Stimulated activated naive CD8-positive, alpha-beta T cell treated with anti-CD3 and anti-CD28 coated beads, Interleukin-15, amount 100 ng/mL, for 72 hours (primary cell): Measurements from ENCODE around the gene PCNX2.

Experiments used
- ATAC-seq: fragments of 150-1000 bp; cut with Tn5 transposase; 2 replicates; pipeline ENCODE4 v1.10.0; 2021; ENCODE audit warnings: mild to moderate bottlenecking, moderate library complexity
- DNase-seq, 2 donors: peaks; one replicate each; pipeline ENCODE4 v3.0.0; 2021 to 2022
- H3K27ac Mint-ChIP-seq, 2 donors: one replicate each; pipeline ENCODE4 v1.8.0; 2022; ENCODE audit warnings: mild to moderate bottlenecking in 2 of 2, mixed read lengths in 2 of 2, moderate library complexity in 2 of 2
- H3K27me3 Mint-ChIP-seq: one replicate; pipeline ENCODE4 v1.8.0; 2022; ENCODE audit warnings: mixed read lengths
- H3K4me1 Mint-ChIP-seq: one replicate; pipeline ENCODE4 v1.8.0; 2022; ENCODE audit warnings: mild to moderate bottlenecking, mixed read lengths
- H3K4me3 Mint-ChIP-seq, 2 donors: one replicate each; pipeline ENCODE4 v1.8.0; 2022; ENCODE audit warnings: mild to moderate bottlenecking in 2 of 2, mixed read lengths in 2 of 2, moderate library complexity in 1 of 2
- H3K9me3 Mint-ChIP-seq, 2 donors: one replicate each; pipeline ENCODE4 v1.8.0; 2022; ENCODE audit warnings: mixed read lengths in 2 of 2

The PCNX2 gene

GRCh38 chr1:233229288-233229687 is 66.2 kb downstream of the PCNX2 start:
- Mint-ChIP-seq H3K27me3 (no peaks in the 10 kb centered on the region), H3K9me3 (no peaks in the 10 kb centered on the region), H3K27ac (no peak overlapping the region), H3K4me3 (no peak overlapping the region), H3K4me1 (no peaks in the 10 kb centered on the region)
- DNase-seq (no peak), ATAC-seq (no peak)

- Mint-ChIP-seq H3K4me3 (no peak overlapping the region), H3K27me3 (no peaks in the 10 kb centered on the region), H3K9me3 (no peaks in the 10 kb centered on the region), H3K4me1 (no peaks in the 10 kb centered on the region), H3K27ac (peak overlapping the region; percentile 31 to 44)
- no peak for ATAC-seq
- DNase-seq, result no peak
Measured at GRCh38 chr1:233227930-233228465, 67.5 kb downstream of the PCNX2 start.

GRCh38 chr1:233224311-233224710 is 71.2 kb downstream of the PCNX2 start:
- H3K9me3 Mint-ChIP-seq, result no peaks in the 10 kb centered on the region
- H3K4me3 Mint-ChIP-seq, result no peak overlapping the region
- no peak for ATAC-seq
- H3K27me3 Mint-ChIP-seq, result no peaks in the 10 kb centered on the region
- DNase-seq, result no peak
- H3K4me1 Mint-ChIP-seq, result no peaks in the 10 kb centered on the region
- H3K27ac Mint-ChIP-seq, result no peak overlapping the region

GRCh38 chr1:233217832-233218231 is 77.7 kb downstream of the PCNX2 start:
- no peak for ATAC-seq
- H3K27ac Mint-ChIP-seq, result no peak overlapping the region

GRCh38 chr1:233216009-233216408 is 79.5 kb downstream of the PCNX2 start:
- Mint-ChIP-seq H3K9me3 (no peaks in the 10 kb centered on the region), H3K4me3 (no peak overlapping the region), H3K4me1 (no peaks in the 10 kb centered on the region), H3K27ac (no peak overlapping the region), H3K27me3 (no peaks in the 10 kb centered on the region)
- DNase-seq, result no peak
- no peak for ATAC-seq

More at GRCh38 chr1:233217832-233218231, 77.7 kb downstream of the PCNX2 start:
- Mint-ChIP-seq H3K9me3 (no peaks in the 10 kb centered on the region), H3K4me3 (no peak overlapping the region), H3K27me3 (no peaks in the 10 kb centered on the region), H3K4me1 (no peaks in the 10 kb centered on the region)
- DNase-seq, result no peak

GRCh38 chr1:233215135-233215760 is 80.3 kb downstream of the PCNX2 start:
- ATAC-seq (no peak), DNase-seq (no peak)
- no peaks in the 10 kb centered on the region for H3K9me3 Mint-ChIP-seq
- no peak overlapping the region for H3K4me3 Mint-ChIP-seq
- H3K27ac Mint-ChIP-seq, result peak overlapping the region in 1 of 2 donors; percentile 63
- H3K27me3 Mint-ChIP-seq, result no peaks in the 10 kb centered on the region
- H3K4me1 Mint-ChIP-seq, result no peaks in the 10 kb centered on the region

- ATAC-seq, result no peak
- Mint-ChIP-seq H3K4me1 (no peaks in the 10 kb centered on the region), H3K9me3 (no peaks in the 10 kb centered on the region), H3K27ac (no peak overlapping the region), H3K27me3 (no peaks in the 10 kb centered on the region), H3K4me3 (no peak overlapping the region)
- DNase-seq, result no peak
Measured at GRCh38 chr1:233211595-233211994, 83.9 kb downstream of the PCNX2 start.

GRCh38 chr1:233211106-233211505 is 84.4 kb downstream of the PCNX2 start:
- Mint-ChIP-seq H3K9me3 (no peaks in the 10 kb centered on the region), H3K4me3 (no peak overlapping the region), H3K4me1 (no peaks in the 10 kb centered on the region), H3K27ac (peak overlapping the region in 1 of 2 donors; percentile 29), H3K27me3 (no peaks in the 10 kb centered on the region)
- DNase-seq (no peak), ATAC-seq (no peak)

GRCh38 chr1:233209481-233209880 is 86.0 kb downstream of the PCNX2 start:
- Mint-ChIP-seq H3K27me3 (no peaks in the 10 kb centered on the region), H3K4me3 (no peak overlapping the region), H3K9me3 (no peaks in the 10 kb centered on the region), H3K4me1 (no peaks in the 10 kb centered on the region), H3K27ac (no peak overlapping the region)
- DNase-seq (no peak), ATAC-seq (no peak)

GRCh38 chr1:233208687-233209086 is 86.8 kb downstream of the PCNX2 start:
- H3K4me1 Mint-ChIP-seq, result no peaks in the 10 kb centered on the region
- DNase-seq, result no peak
- H3K27ac Mint-ChIP-seq, result no peak overlapping the region
- H3K9me3 Mint-ChIP-seq, result no peaks in the 10 kb centered on the region
- no peak overlapping the region for H3K4me3 Mint-ChIP-seq
- H3K27me3 Mint-ChIP-seq, result no peaks in the 10 kb centered on the region
- no peak for ATAC-seq

- H3K4me1 Mint-ChIP-seq, result no peaks in the 10 kb centered on the region
- peak overlapping the region in 1 of 2 donors; percentile 59 for H3K27ac Mint-ChIP-seq
- no peaks in the 10 kb centered on the region for H3K27me3 Mint-ChIP-seq
- H3K4me3 Mint-ChIP-seq, result no peak overlapping the region
- ATAC-seq, result no peak
- no peak for DNase-seq
- peaks cover 0 to 15% of the 10 kb centered on the region in 2 donors for H3K9me3 Mint-ChIP-seq
Measured at GRCh38 chr1:233197940-233198339, 97.6 kb downstream of the PCNX2 start.

- H3K27ac Mint-ChIP-seq, result no peak overlapping the region
- ATAC-seq (no peak), DNase-seq (no peak)
- peaks cover 0 to 15% of the 10 kb centered on the region in 2 donors for H3K9me3 Mint-ChIP-seq
- no peaks in the 10 kb centered on the region for H3K27me3 Mint-ChIP-seq
- H3K4me3 Mint-ChIP-seq, result no peak overlapping the region
- H3K4me1 Mint-ChIP-seq, result no peaks in the 10 kb centered on the region
Measured at GRCh38 chr1:233193741-233194140, 101.8 kb downstream of the PCNX2 start.

- no peak overlapping the region for H3K4me3 Mint-ChIP-seq
- no peak overlapping the region for H3K27ac Mint-ChIP-seq
Measured at GRCh38 chr1:233190987-233191386, 104.5 kb downstream of the PCNX2 start.

GRCh38 chr1:233189526-233189925 is 106.0 kb downstream of the PCNX2 start:
- Mint-ChIP-seq H3K27me3 (no peaks in the 10 kb centered on the region), H3K27ac (no peak overlapping the region), H3K9me3 (peaks cover 0 to 9% of the 10 kb centered on the region in 2 donors), H3K4me3 (no peak overlapping the region), H3K4me1 (no peaks in the 10 kb centered on the region)
- no peak for DNase-seq
- no peak for ATAC-seq

More at GRCh38 chr1:233190987-233191386, 104.5 kb downstream of the PCNX2 start:
- DNase-seq (no peak), ATAC-seq (no peak)
- Mint-ChIP-seq H3K9me3 (peaks cover 0 to 9% of the 10 kb centered on the region in 2 donors), H3K4me1 (no peaks in the 10 kb centered on the region), H3K27me3 (no peaks in the 10 kb centered on the region)

- no peaks in the 10 kb centered on the region for H3K27me3 Mint-ChIP-seq
- no peak for DNase-seq
- no peak for ATAC-seq
- H3K4me3 Mint-ChIP-seq, result no peak overlapping the region
- no peaks in the 10 kb centered on the region for H3K9me3 Mint-ChIP-seq
- no peaks in the 10 kb centered on the region for H3K4me1 Mint-ChIP-seq
- no peak overlapping the region for H3K27ac Mint-ChIP-seq
Measured at GRCh38 chr1:233188061-233188460, 107.5 kb downstream of the PCNX2 start.

GRCh38 chr1:233183226-233184020 is 112.1 kb downstream of the PCNX2 start:
- DNase-seq (no peak), ATAC-seq (no peak)
- peaks cover 4 to 6% of the 10 kb centered on the region in 2 donors for H3K9me3 Mint-ChIP-seq
- no peaks in the 10 kb centered on the region for H3K4me1 Mint-ChIP-seq
- H3K27me3 Mint-ChIP-seq, result no peaks in the 10 kb centered on the region
- H3K27ac Mint-ChIP-seq, result no peak overlapping the region
- H3K4me3 Mint-ChIP-seq, result no peak overlapping the region
